HL-60 (cell line): ENCODE measurements around the gene BEST1.

ENCODE experiments used
- GABPA ChIP-seq: IDR thresholded peaks from 2 replicates; pipeline ENCODE4 v1.6.1; 2012; ENCODE audit warnings: low read depth
- POLR2AphosphoS5 ChIP-seq: IDR thresholded peaks from 2 replicates; pipeline ENCODE4 v1.6.1; 2012; ENCODE audit warnings: low read depth
- SPI1 ChIP-seq: IDR thresholded peaks from 2 replicates; pipeline ENCODE4 v1.6.1; 2012; ENCODE audit warnings: low read depth, mild to moderate bottlenecking, borderline replicate concordance
- TF ChIP-seq, protein P1 (sequence below): IDR thresholded peaks from one replicate; pipeline ENCODE4 v1.5.1; 2011; ENCODE audit warnings: low read length, control low read depth, inconsistent platforms; ENCODE audit not compliant: insufficient read depth
- TF ChIP-seq, protein P2 (sequence below): IDR thresholded peaks from 2 replicates; pipeline ENCODE4 v1.6.1; 2012; ENCODE audit warnings: low read depth; ENCODE audit not compliant: insufficient replicate concordance

DNA sequence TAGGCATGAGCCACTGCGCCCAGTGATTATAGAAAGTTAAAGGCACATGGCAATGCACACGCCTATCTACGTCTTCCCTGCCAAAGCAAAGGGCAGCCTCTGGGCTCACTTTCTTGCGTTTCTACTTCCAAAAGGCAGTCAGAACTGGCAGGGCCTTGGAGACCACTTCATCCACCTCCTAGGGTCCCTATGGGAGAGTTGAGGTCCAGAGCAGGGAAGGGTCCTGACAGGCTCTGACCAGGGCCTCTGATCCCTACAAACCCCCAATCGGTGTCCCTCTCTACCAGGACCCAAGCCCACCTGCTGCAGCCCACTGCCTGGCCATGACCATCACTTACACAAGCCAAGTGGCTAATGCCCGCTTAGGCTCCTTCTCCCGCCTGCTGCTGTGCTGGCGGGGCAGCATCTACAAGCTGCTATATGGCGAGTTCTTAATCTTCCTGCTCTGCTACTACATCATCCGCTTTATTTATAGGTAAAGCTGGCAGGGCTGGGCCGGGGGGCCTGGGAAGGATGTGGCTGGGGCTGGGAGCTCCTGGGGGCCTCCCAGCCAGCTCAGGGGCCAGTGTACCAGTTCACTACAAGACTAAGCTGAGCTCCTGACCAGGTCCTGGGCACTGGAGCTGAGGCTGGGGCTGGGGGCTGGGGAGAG is 1.5 kb downstream of the BEST1 start:
- TF ChIP-seq, protein P1, sequence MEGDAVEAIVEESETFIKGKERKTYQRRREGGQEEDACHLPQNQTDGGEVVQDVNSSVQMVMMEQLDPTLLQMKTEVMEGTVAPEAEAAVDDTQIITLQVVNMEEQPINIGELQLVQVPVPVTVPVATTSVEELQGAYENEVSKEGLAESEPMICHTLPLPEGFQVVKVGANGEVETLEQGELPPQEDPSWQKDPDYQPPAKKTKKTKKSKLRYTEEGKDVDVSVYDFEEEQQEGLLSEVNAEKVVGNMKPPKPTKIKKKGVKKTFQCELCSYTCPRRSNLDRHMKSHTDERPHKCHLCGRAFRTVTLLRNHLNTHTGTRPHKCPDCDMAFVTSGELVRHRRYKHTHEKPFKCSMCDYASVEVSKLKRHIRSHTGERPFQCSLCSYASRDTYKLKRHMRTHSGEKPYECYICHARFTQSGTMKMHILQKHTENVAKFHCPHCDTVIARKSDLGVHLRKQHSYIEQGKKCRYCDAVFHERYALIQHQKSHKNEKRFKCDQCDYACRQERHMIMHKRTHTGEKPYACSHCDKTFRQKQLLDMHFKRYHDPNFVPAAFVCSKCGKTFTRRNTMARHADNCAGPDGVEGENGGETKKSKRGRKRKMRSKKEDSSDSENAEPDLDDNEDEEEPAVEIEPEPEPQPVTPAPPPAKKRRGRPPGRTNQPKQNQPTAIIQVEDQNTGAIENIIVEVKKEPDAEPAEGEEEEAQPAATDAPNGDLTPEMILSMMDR = no peak
- TF ChIP-seq, protein P2, sequence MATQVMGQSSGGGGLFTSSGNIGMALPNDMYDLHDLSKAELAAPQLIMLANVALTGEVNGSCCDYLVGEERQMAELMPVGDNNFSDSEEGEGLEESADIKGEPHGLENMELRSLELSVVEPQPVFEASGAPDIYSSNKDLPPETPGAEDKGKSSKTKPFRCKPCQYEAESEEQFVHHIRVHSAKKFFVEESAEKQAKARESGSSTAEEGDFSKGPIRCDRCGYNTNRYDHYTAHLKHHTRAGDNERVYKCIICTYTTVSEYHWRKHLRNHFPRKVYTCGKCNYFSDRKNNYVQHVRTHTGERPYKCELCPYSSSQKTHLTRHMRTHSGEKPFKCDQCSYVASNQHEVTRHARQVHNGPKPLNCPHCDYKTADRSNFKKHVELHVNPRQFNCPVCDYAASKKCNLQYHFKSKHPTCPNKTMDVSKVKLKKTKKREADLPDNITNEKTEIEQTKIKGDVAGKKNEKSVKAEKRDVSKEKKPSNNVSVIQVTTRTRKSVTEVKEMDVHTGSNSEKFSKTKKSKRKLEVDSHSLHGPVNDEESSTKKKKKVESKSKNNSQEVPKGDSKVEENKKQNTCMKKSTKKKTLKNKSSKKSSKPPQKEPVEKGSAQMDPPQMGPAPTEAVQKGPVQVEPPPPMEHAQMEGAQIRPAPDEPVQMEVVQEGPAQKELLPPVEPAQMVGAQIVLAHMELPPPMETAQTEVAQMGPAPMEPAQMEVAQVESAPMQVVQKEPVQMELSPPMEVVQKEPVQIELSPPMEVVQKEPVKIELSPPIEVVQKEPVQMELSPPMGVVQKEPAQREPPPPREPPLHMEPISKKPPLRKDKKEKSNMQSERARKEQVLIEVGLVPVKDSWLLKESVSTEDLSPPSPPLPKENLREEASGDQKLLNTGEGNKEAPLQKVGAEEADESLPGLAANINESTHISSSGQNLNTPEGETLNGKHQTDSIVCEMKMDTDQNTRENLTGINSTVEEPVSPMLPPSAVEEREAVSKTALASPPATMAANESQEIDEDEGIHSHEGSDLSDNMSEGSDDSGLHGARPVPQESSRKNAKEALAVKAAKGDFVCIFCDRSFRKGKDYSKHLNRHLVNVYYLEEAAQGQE = no peak
- TF ChIP-seq POLR2AphosphoS5 (no peak), SPI1 (no peak), GABPA (no peak)
